IMR-90 (cell line): Measurements from ENCODE around the gene ZNF425. TPM values are rescaled to one million over a fixed set of nuclear protein-coding genes. Genes with fewer than 3 reads are reported as not detected.

Source experiments
- ATAC-seq: fragments of 200-7000 bp; cut with Tn5 transposase; 2 replicates; pipeline ENCODE4 v1.9.1; 2020; ENCODE audit warnings: low read depth, mild to moderate bottlenecking, moderate library complexity
- BruUV-seq: library from RNA; stranded (reverse); fragments of 400-500 nt; replicated peaks from 2 replicates; lab custom pipeline; 2021; lab: Mats Ljungman, UMichigan
- CTCF ChIA-PET: fragments of 300-600 bp; formaldehyde crosslinking; extraction: SDS; loops from one replicate; lab custom pipeline; 2021; ENCODE audit warnings: antibody characterized with exemption; lab: Yijun Ruan, JAX
- POLR2A ChIA-PET: fragments of 300-600 bp; sonication (Branson Sonifier 250); formaldehyde crosslinking; loops from one replicate; lab custom pipeline; 2022; ENCODE audit warnings: antibody characterized with exemption; ENCODE audit not compliant: unreplicated experiment; lab: Charles Lee
- DNase-seq: peaks from one replicate; pipeline ENCODE4 v3.0.0; 2013
- H2AFZ ChIP-seq: replicated peaks from 2 replicates; pipeline ENCODE3; 2013; ENCODE audit warnings: low read length, mild to moderate bottlenecking; ENCODE audit not compliant: poor library complexity
- H2AK5ac ChIP-seq: 2 replicates; pipeline ENCODE4 v1.6.1; 2013; ENCODE audit warnings: low read depth, low read length, inconsistent platforms
- H2AK9ac ChIP-seq: replicated peaks from 2 replicates; pipeline ENCODE3; 2013; ENCODE audit warnings: mild to moderate bottlenecking, low read depth, low read length, moderate library complexity; ENCODE audit not compliant: poor library complexity
- H2BK120ac ChIP-seq: 2 replicates; pipeline ENCODE4 v1.6.1; 2013; ENCODE audit warnings: low read depth, low read length, inconsistent platforms
- H2BK15ac ChIP-seq: 3 replicates; pipeline ENCODE4 v1.6.1; 2013; ENCODE audit warnings: low read depth, low read length, inconsistent platforms
- H2BK20ac ChIP-seq: 2 replicates; pipeline ENCODE4 v1.6.1; 2013; ENCODE audit warnings: low read depth, mild to moderate bottlenecking, inconsistent platforms, low read length, moderate library complexity
- H2BK5ac ChIP-seq: 2 replicates; pipeline ENCODE4 v1.6.1; 2013; ENCODE audit warnings: mild to moderate bottlenecking, low read depth, low read length, inconsistent platforms; ENCODE audit not compliant: poor library complexity, severe bottlenecking
- H3K14ac ChIP-seq: replicated peaks from 2 replicates; pipeline ENCODE4 v1.6.1; 2013; ENCODE audit warnings: low read depth, low read length, inconsistent platforms
- H3K18ac ChIP-seq: 2 replicates; pipeline ENCODE4 v1.6.1; 2013; ENCODE audit warnings: low read depth, low read length, control low read depth
- H3K23ac ChIP-seq: 2 replicates; pipeline ENCODE4 v1.6.1; 2013; ENCODE audit warnings: low read depth, low read length, inconsistent platforms
- H3K27ac ChIP-seq: 2 replicates; pipeline ENCODE4 v1.5.1; 2013; ENCODE audit warnings: mild to moderate bottlenecking, control low read depth, low read length; ENCODE audit not compliant: insufficient read depth
- H3K27me3 ChIP-seq: 2 replicates; pipeline ENCODE4 v1.6.1; 2013; ENCODE audit warnings: low read length; ENCODE audit not compliant: control insufficient read depth, insufficient read depth
- H3K36me3 ChIP-seq: 2 replicates; pipeline ENCODE4 v1.6.1; 2013; ENCODE audit warnings: low read length, mixed read lengths; ENCODE audit not compliant: control insufficient read depth, insufficient read depth
- H3K4ac ChIP-seq: 2 replicates; pipeline ENCODE4 v1.6.1; 2013; ENCODE audit warnings: low read depth, low read length, inconsistent platforms
- H3K4me1 ChIP-seq: 2 replicates; pipeline ENCODE4 v1.6.1; 2013; ENCODE audit warnings: low read length, mixed read lengths; ENCODE audit not compliant: control insufficient read depth, insufficient read depth
- H3K4me2 ChIP-seq: 2 replicates; pipeline ENCODE4 v1.6.1; 2013; ENCODE audit warnings: low read depth, mild to moderate bottlenecking, control low read depth, low read length, moderate library complexity
- H3K4me3 ChIP-seq: 2 replicates; pipeline ENCODE4 v1.5.1; 2013; ENCODE audit warnings: low read depth, mild to moderate bottlenecking, control low read depth, low read length, moderate library complexity; ENCODE audit not compliant: insufficient read depth
- H3K56ac ChIP-seq: 2 replicates; pipeline ENCODE4 v1.6.1; 2013; ENCODE audit warnings: low read length, inconsistent platforms; ENCODE audit not compliant: insufficient read depth; ENCODE audit errors: extremely low read depth
- H3K79me1 ChIP-seq, 2 experiments: 2 replicates each; pipeline ENCODE4 v1.6.1; 2013; ENCODE audit warnings: low read length in 2 of 2, inconsistent platforms in 1 of 2, low read depth in 1 of 2
- H3K9ac ChIP-seq: 2 replicates; pipeline ENCODE4 v1.6.1; 2013; ENCODE audit warnings: low read depth, low read length, control low read depth
- H3K9me1 ChIP-seq: 2 replicates; pipeline ENCODE4 v1.6.1; 2013; ENCODE audit warnings: low read length, inconsistent platforms; ENCODE audit not compliant: insufficient read depth
- H3K9me3 ChIP-seq: 2 replicates; pipeline ENCODE4 v1.6.1; 2013; ENCODE audit warnings: low read length; ENCODE audit not compliant: control insufficient read depth, insufficient read depth
- H4K20me1 ChIP-seq: 2 replicates; pipeline ENCODE4 v1.6.1; 2013; ENCODE audit warnings: low read length, inconsistent platforms; ENCODE audit not compliant: insufficient read depth
- H4K5ac ChIP-seq: 2 replicates; pipeline ENCODE4 v1.6.1; 2013; ENCODE audit warnings: mild to moderate bottlenecking, low read depth, low read length, control low read depth
- H4K8ac ChIP-seq, 2 experiments: 2 replicates each; pipeline ENCODE4 v1.6.1; 2013; ENCODE audit warnings: low read depth in 2 of 2, low read length in 2 of 2, control low read depth in 1 of 2, inconsistent platforms in 1 of 2
- H4K91ac ChIP-seq: 2 replicates; pipeline ENCODE4 v1.6.1; 2013; ENCODE audit warnings: low read depth, low read length, inconsistent platforms; ENCODE audit not compliant: insufficient read depth
- MAFK ChIP-seq: IDR thresholded peaks from 2 replicates; pipeline ENCODE4 v1.6.1; 2012; ENCODE audit warnings: low read depth, low read length, improper control_type of control experiment
- WGBS, 2 experiments: methylation state at CpG; one replicate each; pipeline versions ENCODE4 v1.1.5 to v1.1.7; 2013; ENCODE audit warnings: missing lambda C conversion rate in 2 of 2; ENCODE audit not compliant: insufficient read length in 1 of 2; ENCODE audit errors: extremely low coverage in 2 of 2; 5-methylcytosine and 5-hydroxymethylcytosine counted together
- dilution Hi-C: fragments of 300-500 bp; cut with HindIII; formaldehyde crosslinking; loops from one replicate; pipeline ENCODE4 v1.14.3; 2018; ENCODE audit warnings: low sequenced_read_pairs; ENCODE audit not compliant: unreplicated experiment
- in situ Hi-C: fragments of 300-500 bp; cut with MboI; formaldehyde crosslinking; loops from 3 replicates; pipeline ENCODE4 v1.14.3; 2019; ENCODE audit warnings: low sequenced_read_pairs, inconsistent platforms, mixed read lengths
- intact Hi-C: fragments of 100-400 bp; cut with micrococcal nuclease; formaldehyde crosslinking; loops from 2 replicates; pipeline ENCODE4 v1.10.0; 2022
- polyA plus RNA-seq, 3 experiments: library from polyadenylated mRNA; depleted of rRNA; stranded (reverse); fragments of >200 nt; gene quantifications; 2 replicates each; pipeline ENCODE4 v1.2.3, GENCODE V29; 2012; ENCODE audit warnings: low replicate concordance in 1 of 3
- total RNA-seq: library from RNA; depleted of rRNA; stranded (reverse); fragments of >200 nt; gene quantifications from 2 replicates; pipeline ENCODE4 v1.2.3, GENCODE V29; 2012
- TF ChIP-seq, protein P1 (sequence below): fragments of 150-350 bp; IDR thresholded peaks from 2 replicates; pipeline ENCODE4 v1.6.1; 2017; ENCODE audit warnings: mild to moderate bottlenecking, antibody characterized with exemption, low read length, low read depth

The ZNF425 gene
- total and polyA plus RNA-seq, 2 of the 4 experiments (the other 2 are of a cell fraction): 1.2 to 2.3 TPM

DNA sequence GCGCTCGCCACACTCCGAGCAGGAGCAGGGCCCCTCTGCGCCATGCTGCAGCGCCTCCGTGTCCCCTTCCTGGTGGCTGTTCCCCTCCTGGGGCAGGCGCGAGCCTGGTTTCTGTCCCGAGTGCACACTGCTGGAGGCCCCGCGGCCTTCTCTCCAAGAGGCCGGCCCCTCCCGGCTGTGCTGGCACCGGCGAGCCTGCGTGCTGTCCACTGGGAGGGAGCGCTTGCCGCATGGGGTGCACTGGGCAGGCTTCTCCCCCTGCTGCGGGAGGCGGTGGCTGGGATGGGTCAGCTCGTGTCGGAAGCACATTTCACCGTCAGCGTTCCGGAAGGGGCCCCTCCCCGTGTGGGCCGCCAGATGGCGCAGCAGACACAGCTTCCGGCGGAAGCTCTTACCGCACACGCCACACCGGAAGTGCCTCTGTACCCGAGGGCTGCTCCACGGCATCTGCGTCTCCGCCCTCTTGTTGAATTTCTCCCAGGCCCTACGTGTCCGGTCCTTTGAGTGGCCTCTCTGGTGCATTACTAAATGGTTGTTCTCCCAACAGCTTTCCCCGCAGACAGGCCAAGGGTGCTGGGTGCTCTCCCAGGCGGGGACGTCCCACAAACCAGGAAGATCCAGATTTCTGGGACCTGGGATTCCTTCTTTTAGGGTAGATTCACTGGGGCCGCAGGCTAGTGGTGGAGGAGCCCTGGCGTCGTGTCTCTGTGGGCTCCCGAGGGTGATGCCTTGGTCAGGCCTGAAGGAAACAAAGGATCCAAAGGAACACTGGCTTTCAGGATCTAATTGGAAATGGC, 54.3 kb downstream of the ZNF425 start (continued):
- TF ChIP-seq MAFK: no peak

DNA sequence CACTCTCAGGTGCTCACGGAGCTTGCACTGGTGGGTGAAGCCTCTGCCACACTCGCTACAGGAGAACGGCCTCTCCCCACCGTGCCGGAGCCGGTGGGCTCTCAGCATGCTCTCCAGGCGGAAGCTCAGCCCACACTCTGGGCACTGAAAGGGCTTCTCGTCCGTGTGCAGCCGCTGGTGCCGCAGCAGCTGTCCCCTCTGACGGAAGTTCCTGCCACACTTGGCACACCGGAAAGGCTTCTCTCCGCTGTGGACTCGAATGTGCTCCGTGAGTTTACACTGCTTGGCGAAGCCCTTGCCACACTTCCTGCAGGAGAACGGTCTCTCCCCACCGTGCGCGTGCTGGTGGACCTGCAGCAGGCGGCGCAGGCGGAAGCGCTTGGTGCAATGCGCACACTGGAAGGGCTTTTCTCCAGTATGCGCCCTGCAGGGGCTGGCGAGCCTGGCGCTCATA, 54.9 kb downstream of the ZNF425 start:
- dilution Hi-C loops: no loop called here
- Histone ChIP-seq H2BK15ac (no peak overlapping the region), H3K4ac (no peak overlapping the region), H4K20me1 (no peaks in the 10 kb centered on the region; the same call in 1 of the 2 replicates), H3K36me3 (peaks cover 25% of the 10 kb centered on the region), H3K9me3 (no peaks in the 10 kb centered on the region), H3K4me3 (no peak overlapping the region), H3K18ac (no peak overlapping the region), H4K8ac (no peak overlapping the region), H3K23ac (no peak overlapping the region), H3K9me1 (no peaks in the 10 kb centered on the region), H3K27me3 (no peaks in the 10 kb centered on the region), H2BK5ac (no peak overlapping the region), H2AK5ac (no peak overlapping the region), H3K4me1 (no peaks in the 10 kb centered on the region), H3K14ac (no peak overlapping the region), H4K91ac (no peak overlapping the region), H3K27ac (no peak overlapping the region), H2AFZ (no peak overlapping the region), H2BK20ac (no peak overlapping the region), H3K9ac (no peak overlapping the region), H4K5ac (no peak overlapping the region), H3K56ac (no peak overlapping the region), H3K79me1 (peaks cover 0 to 3% of the 10 kb centered on the region in 2 experiments; a peak in 2 of 4 replicates), H2BK120ac (no peak overlapping the region), H3K4me2 (no peak overlapping the region), H2AK9ac (no peak overlapping the region)
- in situ Hi-C loops: no loop called here
- CTCF ChIA-PET: no interaction called here
- 96% methylated on average over 26 of the region's 29 CpGs; no CpG with 5 or more reads in 1 of the 2 experiments for WGBS, 2 experiments
- no TSS peak for BruUV-seq
- DNase-seq (no peak), ATAC-seq (no peak)
- TF ChIP-seq, protein P1, sequence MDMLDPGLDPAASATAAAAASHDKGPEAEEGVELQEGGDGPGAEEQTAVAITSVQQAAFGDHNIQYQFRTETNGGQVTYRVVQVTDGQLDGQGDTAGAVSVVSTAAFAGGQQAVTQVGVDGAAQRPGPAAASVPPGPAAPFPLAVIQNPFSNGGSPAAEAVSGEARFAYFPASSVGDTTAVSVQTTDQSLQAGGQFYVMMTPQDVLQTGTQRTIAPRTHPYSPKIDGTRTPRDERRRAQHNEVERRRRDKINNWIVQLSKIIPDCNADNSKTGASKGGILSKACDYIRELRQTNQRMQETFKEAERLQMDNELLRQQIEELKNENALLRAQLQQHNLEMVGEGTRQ: no peak
- POLR2A ChIA-PET: no interaction called here
- intact Hi-C loops: no loop called here
